K562 (cell line): ENCODE data around the gene RAB38. TPM values are rescaled to one million over a fixed set of nuclear protein-coding genes. Genes with fewer than 3 reads are reported as not detected.

Experiments used
- ATAC-seq: fragments of 200-7000 bp; cut with Tn5 transposase; 3 replicates; pipeline ENCODE4 v1.9.1; 2020; ENCODE audit warnings: moderate library complexity
- BruUV-seq: library from RNA; stranded (reverse); fragments of 400-500 nt; replicated peaks from 2 replicates; lab custom pipeline; 2021; lab: Mats Ljungman, UMichigan
- CTCF ChIA-PET: fragments of 300-600 bp; formaldehyde crosslinking; extraction: SDS; loops from one replicate; lab custom pipeline; 2021; ENCODE audit warnings: low intra/inter-chr PET ratio; lab: Yijun Ruan, JAX
- POLR2A ChIA-PET: fragments of 300-600, 350-650 bp; sonication (Branson Sonifier 250); formaldehyde crosslinking; extraction: SDS; loops from one replicate; lab custom pipeline; 2021; ENCODE audit warnings: antibody characterized with exemption, inconsistent platforms; lab: Yijun Ruan, JAX
- DNase-seq, 4 experiments: peaks; one replicate each; pipeline versions ENCODE4 v3.0.0 to v3.0.0-alpha.2; 2011 to 2018; ENCODE audit warnings: low spot score in 3 of 4, mixed read lengths in 3 of 4; ENCODE audit errors: extremely low read depth in 1 of 4
- FAIRE-seq: peaks from 2 replicates; lab custom pipeline; 2011; peaks lifted over from hg19 to GRCh38; lab: Jason Lieb, UNC
- H2AFZ ChIP-seq: 2 replicates; pipeline ENCODE4 v1.6.0; 2011; ENCODE audit warnings: low read depth, low read length, control low read depth, inconsistent platforms
- H3K27ac ChIP-seq: fragments of 200-600 bp; 3 replicates; pipeline ENCODE4 v1.8.0; 2011; ENCODE audit warnings: low read depth, mild to moderate bottlenecking, control low read depth, inconsistent platforms, low read length, moderate library complexity, mixed read lengths; ENCODE audit errors: extremely low read depth
- H3K27me3 ChIP-seq, 2 experiments: fragments of 300-600 bp in 1 of 2; 2 replicates in 1 of 2; 3 replicates in 1 of 2; pipeline versions ENCODE4 v1.6.0 to v1.8.0; 2011; ENCODE audit warnings: inconsistent platforms in 2 of 2, low read length in 2 of 2, mild to moderate bottlenecking in 1 of 2, mixed read lengths in 1 of 2, moderate library complexity in 1 of 2; ENCODE audit not compliant: control insufficient read depth in 2 of 2, insufficient read depth in 2 of 2
- H3K36me3 ChIP-seq: fragments of 300-600 bp; 3 replicates; pipeline ENCODE4 v1.8.0; 2011; ENCODE audit warnings: mild to moderate bottlenecking, low read length, inconsistent platforms; ENCODE audit not compliant: control insufficient read depth, insufficient read depth
- H3K4me1 ChIP-seq, 2 experiments: fragments of 200-600 bp in 1 of 2; replicated peaks in 1 of 2; 2 replicates in 1 of 2; 3 replicates in 1 of 2; pipeline versions ENCODE4 v1.5.1 to v1.8.0; 2011; ENCODE audit warnings: inconsistent platforms in 2 of 2, low read length in 2 of 2, mild to moderate bottlenecking in 1 of 2, mixed read lengths in 1 of 2, moderate library complexity in 1 of 2; ENCODE audit not compliant: control insufficient read depth in 2 of 2, insufficient read depth in 2 of 2
- H3K4me2 ChIP-seq: 2 replicates; pipeline ENCODE4 v1.6.1; 2011; ENCODE audit warnings: low read length, control low read depth, inconsistent platforms, mixed read lengths; ENCODE audit not compliant: insufficient read depth
- H3K4me3 ChIP-seq: fragments of 200-600 bp; sonication (generic), shearing (Covaris generic); 2 replicates; pipeline ENCODE4 v1.5.1; 2016; ENCODE audit warnings: control low read depth, inconsistent platforms
- H3K79me2 ChIP-seq: fragments of 200-600 bp; 3 replicates; pipeline ENCODE4 v1.8.0; 2011; ENCODE audit warnings: low read length, inconsistent platforms; ENCODE audit not compliant: control insufficient read depth, insufficient read depth
- H3K9ac ChIP-seq, 2 experiments: 2 replicates each; pipeline versions ENCODE4 v1.6.0 to v1.6.1; 2011; ENCODE audit warnings: low read depth in 2 of 2, low read length in 2 of 2, control low read depth in 1 of 2, inconsistent platforms in 1 of 2, mild to moderate bottlenecking in 1 of 2, mixed read lengths in 1 of 2; ENCODE audit not compliant: insufficient read depth in 1 of 2
- H3K9me1 ChIP-seq: one replicate; pipeline ENCODE4 v1.6.0; 2011; ENCODE audit warnings: inconsistent platforms, mild to moderate bottlenecking, low read length, moderate library complexity; ENCODE audit not compliant: control insufficient read depth, insufficient read depth
- H3K9me3 ChIP-seq: replicated peaks from 2 replicates; pipeline ENCODE4 v1.5.1; 2011; ENCODE audit warnings: low read depth, low read length, inconsistent platforms; ENCODE audit not compliant: control insufficient read depth, insufficient read depth
- H4K20me1 ChIP-seq: replicated peaks from 2 replicates; pipeline ENCODE4 v1.6.1; 2011; ENCODE audit warnings: low read length, inconsistent platforms, mixed read lengths; ENCODE audit not compliant: control insufficient read depth, insufficient read depth
- ESRRA ChIP-seq: fragments of 450-650 bp; IDR thresholded peaks from 2 replicates; pipeline ENCODE4 v1.6.1; 2014; ENCODE audit warnings: low read depth, mild to moderate bottlenecking, moderate library complexity, borderline replicate concordance
- TCF3 ChIP-seq: sonication (generic); formaldehyde crosslinking; IDR thresholded peaks from 2 replicates; pipeline ENCODE4 v1.4.0; 2020; ENCODE audit warnings: mild to moderate bottlenecking, missing genetic modification reagents
- ZNF23 ChIP-seq: fragments of 250-450 bp; sonication (Bioruptor Pico); IDR thresholded peaks from 2 replicates; pipeline ENCODE4 v1.4.0; 2020; ENCODE audit warnings: mild to moderate bottlenecking
- ZNF785 ChIP-seq: fragments of 250-450 bp; sonication (Bioruptor Pico); IDR thresholded peaks from 2 replicates; pipeline ENCODE4 v1.4.0; 2020; ENCODE audit warnings: mild to moderate bottlenecking
- WGBS: fragments of 100-300 bp; shearing (Covaris generic); methylation state at CpG from one replicate; pipeline ENCODE4 v1.1.6; 2016; ENCODE audit warnings: low coverage, mixed read lengths; ENCODE audit not compliant: insufficient coverage; ENCODE audit errors: missing lambda C conversion rate; 5-methylcytosine and 5-hydroxymethylcytosine counted together
- in situ Hi-C: fragments of 300-500 bp; cut with MboI; formaldehyde crosslinking; loops from 4 replicates; pipeline ENCODE4 v1.15.0; 2018; ENCODE audit warnings: inconsistent platforms, mixed read lengths
- intact Hi-C: fragments of 100-400 bp; cut with micrococcal nuclease; formaldehyde crosslinking; loops from 2 replicates; pipeline ENCODE4 v1.14.2; 2022
- polyA plus RNA-seq, 8 experiments: library from polyadenylated mRNA; depleted of rRNA in 4 of 8; stranded (reverse) in 5 of 8; unstranded in 3 of 8; fragments of >200 nt; fragmentation: Nextera tagmentation in 2 of 8; fragmentation: Illumina TruSeq in 1 of 8; extraction: Ambion mirVana in 2 of 8; extraction: Trizol in 1 of 8; gene quantifications; 2 replicates each; pipeline versions ENCODE4 v1.2.1 to v1.2.3, GENCODE V29; 2011 to 2014; ENCODE audit warnings: inconsistent platforms in 1 of 8, missing spikeins in 1 of 8
- total RNA-seq, 7 experiments: library from RNA; depleted of rRNA in 6 of 7; stranded (reverse); fragments of >200 nt in 6 of 7; fragmentation: Illumina TruSeq in 2 of 7; extraction: Trizol in 2 of 7; gene quantifications; 2 replicates each; pipeline versions ENCODE4 v1.2.1 to v1.2.3, GENCODE V29; 2011 to 2021; ENCODE audit warnings: low replicate concordance in 1 of 7
- TF ChIP-seq, protein P1 (sequence below): fragments of 250-450 bp; sonication (Bioruptor Pico); IDR thresholded peaks from 2 replicates; pipeline ENCODE4 v1.6.1; 2021; ENCODE audit warnings: mild to moderate bottlenecking
- TF ChIP-seq, protein P2 (sequence below): sonication (generic); formaldehyde crosslinking; IDR thresholded peaks from 2 replicates; pipeline ENCODE4 v1.8.0; 2022; ENCODE audit warnings: mild to moderate bottlenecking, missing genetic modification reagents

RAB38 gene
- total and polyA plus RNA-seq, 9 of the 15 experiments (the other 6 are each of a cell fraction or from before 2014, with no cell fraction given), result 0.59 to 2.9 (median 2.2) TPM

DNA sequence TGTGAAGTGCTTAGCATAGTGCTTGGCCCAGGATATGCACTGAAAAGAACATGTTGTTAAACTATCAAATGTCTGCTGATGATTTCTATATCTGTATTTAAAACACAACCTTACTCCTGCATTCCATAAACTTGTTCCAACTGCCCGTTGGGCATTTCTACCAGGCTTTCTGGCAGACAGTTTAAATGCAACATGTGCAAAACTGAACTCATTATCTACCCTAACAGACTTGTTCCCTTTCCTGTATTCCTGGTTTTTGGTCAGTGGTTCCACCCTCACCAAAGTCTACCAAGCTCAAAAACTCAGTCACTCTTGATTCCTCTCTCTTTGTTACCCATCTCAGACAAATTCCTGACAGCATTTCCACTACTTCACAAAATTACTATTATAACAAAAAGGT lies 6.5 kb upstream of the RAB38 start:
- CTCF ChIA-PET, result no interaction called here

More for the DNA sequence above, 6.5 kb upstream of the RAB38 start:
- Histone ChIP-seq H2AFZ (no peak overlapping the region), H4K20me1 (no peaks in the 10 kb centered on the region), H3K9me1 (no peaks in the 10 kb centered on the region), H3K4me2 (no peak overlapping the region), H3K4me1 (no peaks in the 10 kb centered on the region; a peak in 1 of 5 replicates), H3K9ac (no peak overlapping the region), H3K79me2 (no peaks in the 10 kb centered on the region), H3K4me3 (no peak overlapping the region), H3K27ac (no peak overlapping the region), H3K27me3 (no peaks in the 10 kb centered on the region), H3K36me3 (no peaks in the 10 kb centered on the region), H3K9me3 (no peaks in the 10 kb centered on the region)
- TF ChIP-seq ESRRA, result no peak
- no peak for TF ChIP-seq ZNF23 (CRISPR knock-in tag)
- TF ChIP-seq, protein P1, sequence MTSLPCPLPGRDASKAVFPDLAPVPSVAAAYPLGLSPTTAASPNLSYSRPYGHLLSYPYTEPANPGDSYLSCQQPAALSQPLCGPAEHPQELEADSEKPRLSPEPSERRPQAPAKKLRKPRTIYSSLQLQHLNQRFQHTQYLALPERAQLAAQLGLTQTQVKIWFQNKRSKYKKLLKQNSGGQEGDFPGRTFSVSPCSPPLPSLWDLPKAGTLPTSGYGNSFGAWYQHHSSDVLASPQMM (CRISPR knock-in tag), result no peak
- no peak for TF ChIP-seq ZNF785 (CRISPR knock-in tag)
- TF ChIP-seq, protein P2, sequence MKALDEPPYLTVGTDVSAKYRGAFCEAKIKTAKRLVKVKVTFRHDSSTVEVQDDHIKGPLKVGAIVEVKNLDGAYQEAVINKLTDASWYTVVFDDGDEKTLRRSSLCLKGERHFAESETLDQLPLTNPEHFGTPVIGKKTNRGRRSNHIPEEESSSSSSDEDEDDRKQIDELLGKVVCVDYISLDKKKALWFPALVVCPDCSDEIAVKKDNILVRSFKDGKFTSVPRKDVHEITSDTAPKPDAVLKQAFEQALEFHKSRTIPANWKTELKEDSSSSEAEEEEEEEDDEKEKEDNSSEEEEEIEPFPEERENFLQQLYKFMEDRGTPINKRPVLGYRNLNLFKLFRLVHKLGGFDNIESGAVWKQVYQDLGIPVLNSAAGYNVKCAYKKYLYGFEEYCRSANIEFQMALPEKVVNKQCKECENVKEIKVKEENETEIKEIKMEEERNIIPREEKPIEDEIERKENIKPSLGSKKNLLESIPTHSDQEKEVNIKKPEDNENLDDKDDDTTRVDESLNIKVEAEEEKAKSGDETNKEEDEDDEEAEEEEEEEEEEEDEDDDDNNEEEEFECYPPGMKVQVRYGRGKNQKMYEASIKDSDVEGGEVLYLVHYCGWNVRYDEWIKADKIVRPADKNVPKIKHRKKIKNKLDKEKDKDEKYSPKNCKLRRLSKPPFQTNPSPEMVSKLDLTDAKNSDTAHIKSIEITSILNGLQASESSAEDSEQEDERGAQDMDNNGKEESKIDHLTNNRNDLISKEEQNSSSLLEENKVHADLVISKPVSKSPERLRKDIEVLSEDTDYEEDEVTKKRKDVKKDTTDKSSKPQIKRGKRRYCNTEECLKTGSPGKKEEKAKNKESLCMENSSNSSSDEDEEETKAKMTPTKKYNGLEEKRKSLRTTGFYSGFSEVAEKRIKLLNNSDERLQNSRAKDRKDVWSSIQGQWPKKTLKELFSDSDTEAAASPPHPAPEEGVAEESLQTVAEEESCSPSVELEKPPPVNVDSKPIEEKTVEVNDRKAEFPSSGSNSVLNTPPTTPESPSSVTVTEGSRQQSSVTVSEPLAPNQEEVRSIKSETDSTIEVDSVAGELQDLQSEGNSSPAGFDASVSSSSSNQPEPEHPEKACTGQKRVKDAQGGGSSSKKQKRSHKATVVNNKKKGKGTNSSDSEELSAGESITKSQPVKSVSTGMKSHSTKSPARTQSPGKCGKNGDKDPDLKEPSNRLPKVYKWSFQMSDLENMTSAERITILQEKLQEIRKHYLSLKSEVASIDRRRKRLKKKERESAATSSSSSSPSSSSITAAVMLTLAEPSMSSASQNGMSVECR, result no peak
- TF ChIP-seq TCF3 (CRISPR knock-in tag), result no peak
- POLR2A ChIA-PET, result interaction anchor here (0.7 kb wide), 1 partner anchor 100 kb away, joined by 4 read pairs; no protein-coding TSS in a partner anchor
- DNase-seq, result no peak
- no peak for ATAC-seq
- FAIRE-seq, result no peak
- intact Hi-C loops, result no loop called here
- WGBS, result 6% methylated on average over 1 of the region's 1 CpG
- BruUV-seq, result no TSS peak
- in situ Hi-C loops, result no loop called here
